ENCODE data around the gene TMEM17.

TMEM17 gene

GRCh38 chr2:62452701-62453454 is 53.1 kb downstream of the TMEM17 start:
- no peak for DNase-seq

- DNase-seq, result no peak
Measured at GRCh38 chr2:62450716-62451191, 55.2 kb downstream of the TMEM17 start.

All from left hindlimb (tissue), 1 donor.